Measurements from ENCODE around the gene MRPS18A. TPM values are rescaled to one million over a fixed set of nuclear protein-coding genes. Genes with fewer than 3 reads are reported as not detected.

Gene MRPS18A
- total and polyA plus RNA-seq, 2 donors (not counting 3 experiments of a cell fraction or from before 2014, with no cell fraction given), result 39.8 to 83.8 TPM

DNA sequence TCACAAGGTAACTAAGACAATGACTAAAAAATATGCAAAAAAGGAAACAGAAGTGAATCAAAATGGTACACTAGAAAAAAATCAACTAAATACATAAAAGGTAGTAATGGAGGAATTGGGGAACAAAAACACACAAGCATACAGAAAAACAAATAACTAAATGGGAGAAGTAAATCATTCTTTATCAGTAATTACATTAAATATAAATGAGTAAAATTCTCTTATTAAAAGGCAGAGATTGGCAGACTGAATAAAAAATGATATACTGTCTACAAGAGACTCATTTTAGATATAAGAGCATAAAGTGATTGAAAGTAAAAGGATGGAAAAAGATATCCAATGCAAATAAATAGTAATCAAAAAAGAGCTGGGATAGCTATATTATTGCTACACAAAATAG lies 43.0 kb upstream of the MRPS18A start:
- ChIA-PET POLR2A (no interaction called here), CTCF (interaction anchor here (1.5 kb wide), 1 partner anchor 348 kb away, joined by 4 read pairs; no protein-coding TSS in a partner anchor)
- no peaks in the 10 kb centered on the region for H3K79me2 ChIP-seq (ENCODE audit: control insufficient read depth, insufficient read depth, low read length)
- dilution Hi-C loops (cut with MboI; ENCODE audit: extremely low pct_ligation_motif_present, low sequenced_read_pairs) (no loop called here), intact Hi-C loops (cut with micrococcal nuclease) (no loop called here)
- FAIRE-seq (no peak), DNase-seq (ENCODE audit: low read depth, low spot score) (no peak)
- no TSS peak for BruUV-seq (replicated peaks)
- peaks cover 2% of the 10 kb centered on the region for H3K4me1 ChIP-seq (ENCODE audit: control insufficient read depth, extremely low read depth, insufficient read depth, low read length)
- H3K36me3 ChIP-seq (ENCODE audit: control insufficient read depth in 2 of 2, extremely low read depth in 1 of 2, insufficient read depth in 2 of 2, low read length in 2 of 2), result no peaks in the 10 kb centered on the region
- H3K4me2 ChIP-seq (ENCODE audit: insufficient read depth, low read length), result no peak overlapping the region
- H4K20me1 ChIP-seq (replicated peaks; ENCODE audit: control insufficient read depth, extremely low read depth, insufficient read depth, low read length), result no peaks in the 10 kb centered on the region
- H2AFZ ChIP-seq (ENCODE audit: low read depth, low read length), result no peak overlapping the region
- H3K27me3 ChIP-seq (ENCODE audit: control insufficient read depth in 2 of 2, insufficient read depth in 2 of 2, low read length in 2 of 2), result no peaks in the 10 kb centered on the region
- no peak overlapping the region for H3K27ac ChIP-seq (ENCODE audit: insufficient read depth, low read depth, low read length)
- TF ChIP-seq POLR2A (IDR thresholded peaks at IDR 0.05; ENCODE audit: low read depth, low read length) (no peak), FOS (IDR thresholded peaks at IDR 0.05; ENCODE audit: borderline replicate concordance, insufficient read depth, low read length) (no peak), JUN (IDR thresholded peaks at IDR 0.05; ENCODE audit: borderline replicate concordance, insufficient read depth, insufficient read length, low read depth) (no peak), MYC (IDR thresholded peaks at IDR 0.05; ENCODE audit: low read depth, low read length) (no peak), EZH2 (IDR thresholded peaks at IDR 0.05; ENCODE audit: borderline replicate concordance, low read depth, low read length, severe bottlenecking) (no peak), GATA2 (IDR thresholded peaks at IDR 0.05; ENCODE audit: insufficient read depth, insufficient read length, low read depth, low read length) (no peak), MAX (IDR thresholded peaks at IDR 0.05; ENCODE audit: insufficient read depth, insufficient read length) (no peak), POLR2AphosphoS5 (IDR thresholded peaks at IDR 0.05; ENCODE audit: insufficient read depth, low read depth, low read length) (no peak)
- TF ChIP-seq, protein P1, sequence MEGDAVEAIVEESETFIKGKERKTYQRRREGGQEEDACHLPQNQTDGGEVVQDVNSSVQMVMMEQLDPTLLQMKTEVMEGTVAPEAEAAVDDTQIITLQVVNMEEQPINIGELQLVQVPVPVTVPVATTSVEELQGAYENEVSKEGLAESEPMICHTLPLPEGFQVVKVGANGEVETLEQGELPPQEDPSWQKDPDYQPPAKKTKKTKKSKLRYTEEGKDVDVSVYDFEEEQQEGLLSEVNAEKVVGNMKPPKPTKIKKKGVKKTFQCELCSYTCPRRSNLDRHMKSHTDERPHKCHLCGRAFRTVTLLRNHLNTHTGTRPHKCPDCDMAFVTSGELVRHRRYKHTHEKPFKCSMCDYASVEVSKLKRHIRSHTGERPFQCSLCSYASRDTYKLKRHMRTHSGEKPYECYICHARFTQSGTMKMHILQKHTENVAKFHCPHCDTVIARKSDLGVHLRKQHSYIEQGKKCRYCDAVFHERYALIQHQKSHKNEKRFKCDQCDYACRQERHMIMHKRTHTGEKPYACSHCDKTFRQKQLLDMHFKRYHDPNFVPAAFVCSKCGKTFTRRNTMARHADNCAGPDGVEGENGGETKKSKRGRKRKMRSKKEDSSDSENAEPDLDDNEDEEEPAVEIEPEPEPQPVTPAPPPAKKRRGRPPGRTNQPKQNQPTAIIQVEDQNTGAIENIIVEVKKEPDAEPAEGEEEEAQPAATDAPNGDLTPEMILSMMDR (IDR thresholded peaks at IDR 0.05; ENCODE audit: extremely low read depth in 1 of 2, insufficient read depth in 1 of 2, low read depth in 1 of 2, low read length in 2 of 2), result no peak
- H3K9me1 ChIP-seq (replicated peaks; ENCODE audit: control insufficient read depth, extremely low read depth, insufficient read depth, low read length), result no peaks in the 10 kb centered on the region
- H3K4me3 ChIP-seq (replicated peaks in 1 of 3; ENCODE audit: insufficient read depth in 1 of 3, low read depth in 1 of 3, low read length in 3 of 3), result no peak overlapping the region
- no peak overlapping the region for H3K9ac ChIP-seq (replicated peaks; ENCODE audit: extremely low read depth, insufficient read depth, low read length)
- H3K9me3 ChIP-seq (replicated peaks; ENCODE audit: control insufficient read depth, insufficient read depth, low read length), result no peaks in the 10 kb centered on the region
